Panc1 (cell line): ENCODE measurements around the gene CASP12.

Experiments used
- CTCF ChIP-seq: fragments of 450-650 bp; IDR thresholded peaks from 2 replicates; pipeline ENCODE4 v1.5.1; 2017; ENCODE audit warnings: mild to moderate bottlenecking
- POLR2AphosphoS5 ChIP-seq: IDR thresholded peaks from 2 replicates; pipeline ENCODE4 v1.6.1; 2012; ENCODE audit warnings: mild to moderate bottlenecking, low read depth, low read length, moderate library complexity
- TF ChIP-seq, protein P1 (sequence below), 2 experiments: IDR thresholded peaks; 2 replicates each; pipeline ENCODE4 v1.6.1; 2011 to 2012; ENCODE audit warnings: low read depth in 2 of 2, control low read depth in 1 of 2, low read length in 1 of 2, mild to moderate bottlenecking in 1 of 2, moderate library complexity in 1 of 2; ENCODE audit not compliant: insufficient read depth in 1 of 2

- TF ChIP-seq POLR2AphosphoS5, result no peak
- no peak for TF ChIP-seq CTCF
- TF ChIP-seq, protein P1, sequence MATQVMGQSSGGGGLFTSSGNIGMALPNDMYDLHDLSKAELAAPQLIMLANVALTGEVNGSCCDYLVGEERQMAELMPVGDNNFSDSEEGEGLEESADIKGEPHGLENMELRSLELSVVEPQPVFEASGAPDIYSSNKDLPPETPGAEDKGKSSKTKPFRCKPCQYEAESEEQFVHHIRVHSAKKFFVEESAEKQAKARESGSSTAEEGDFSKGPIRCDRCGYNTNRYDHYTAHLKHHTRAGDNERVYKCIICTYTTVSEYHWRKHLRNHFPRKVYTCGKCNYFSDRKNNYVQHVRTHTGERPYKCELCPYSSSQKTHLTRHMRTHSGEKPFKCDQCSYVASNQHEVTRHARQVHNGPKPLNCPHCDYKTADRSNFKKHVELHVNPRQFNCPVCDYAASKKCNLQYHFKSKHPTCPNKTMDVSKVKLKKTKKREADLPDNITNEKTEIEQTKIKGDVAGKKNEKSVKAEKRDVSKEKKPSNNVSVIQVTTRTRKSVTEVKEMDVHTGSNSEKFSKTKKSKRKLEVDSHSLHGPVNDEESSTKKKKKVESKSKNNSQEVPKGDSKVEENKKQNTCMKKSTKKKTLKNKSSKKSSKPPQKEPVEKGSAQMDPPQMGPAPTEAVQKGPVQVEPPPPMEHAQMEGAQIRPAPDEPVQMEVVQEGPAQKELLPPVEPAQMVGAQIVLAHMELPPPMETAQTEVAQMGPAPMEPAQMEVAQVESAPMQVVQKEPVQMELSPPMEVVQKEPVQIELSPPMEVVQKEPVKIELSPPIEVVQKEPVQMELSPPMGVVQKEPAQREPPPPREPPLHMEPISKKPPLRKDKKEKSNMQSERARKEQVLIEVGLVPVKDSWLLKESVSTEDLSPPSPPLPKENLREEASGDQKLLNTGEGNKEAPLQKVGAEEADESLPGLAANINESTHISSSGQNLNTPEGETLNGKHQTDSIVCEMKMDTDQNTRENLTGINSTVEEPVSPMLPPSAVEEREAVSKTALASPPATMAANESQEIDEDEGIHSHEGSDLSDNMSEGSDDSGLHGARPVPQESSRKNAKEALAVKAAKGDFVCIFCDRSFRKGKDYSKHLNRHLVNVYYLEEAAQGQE (IDR thresholded peaks at IDR 0.05; ENCODE audit: insufficient read depth in 1 of 2, low read depth in 2 of 2, low read length in 1 of 2), result no peak
These were observed 27.4 kb downstream of the CASP12 start for GRCh38 chr11:104870910-104871309.
